HepG2 (cell line): Measurements from ENCODE around the gene RTEL1. TPM values are rescaled to one million over a fixed set of nuclear protein-coding genes. Genes with fewer than 3 reads are reported as not detected.
A peak's percentile ranks its signal among the peaks of the same experiment; 100 is the strongest.

Source experiments
- FOXA1 ChIP-seq, 2 experiments: fragments of 450-650 bp in 1 of 2; sonication (generic) in 1 of 2; formaldehyde crosslinking in 1 of 2; IDR thresholded peaks; 2 replicates each; pipeline versions ENCODE4 v1.4.0 to v1.6.1; 2016 to 2020; ENCODE audit warnings: missing genetic modification reagents in 1 of 2
- FOXJ3 ChIP-seq: sonication (generic); formaldehyde crosslinking; IDR thresholded peaks from 2 replicates; pipeline ENCODE4 v1.4.0; 2020; ENCODE audit warnings: missing genetic modification reagents, mild to moderate bottlenecking, borderline replicate concordance
- GPN1 ChIP-seq: sonication (generic); formaldehyde crosslinking; IDR thresholded peaks from 2 replicates; pipeline ENCODE4 v1.5.1; 2020; ENCODE audit warnings: missing genetic modification reagents, borderline replicate concordance
- HDAC6 ChIP-seq: fragments of 200-600 bp; sonication (generic); IDR thresholded peaks from 2 replicates; pipeline ENCODE4 v1.7.0; 2017; ENCODE audit warnings: mild to moderate bottlenecking, antibody characterized with exemption, low read length, low read depth
- HOMEZ ChIP-seq: IDR thresholded peaks from 2 replicates; pipeline ENCODE4 v1.6.1; 2016; ENCODE audit warnings: low read depth
- HOXA5 ChIP-seq: sonication (generic); formaldehyde crosslinking; IDR thresholded peaks from 2 replicates; pipeline ENCODE4 v1.4.0; 2020; ENCODE audit warnings: missing genetic modification reagents
- KLF12 ChIP-seq: sonication (generic); formaldehyde crosslinking; IDR thresholded peaks from 2 replicates; pipeline ENCODE4 v1.4.0; 2020; ENCODE audit warnings: missing genetic modification reagents, borderline replicate concordance
- MEIS2 ChIP-seq: sonication (generic); formaldehyde crosslinking; IDR thresholded peaks from 2 replicates; pipeline ENCODE4 v1.9.0; 2021; ENCODE audit warnings: mild to moderate bottlenecking, missing genetic modification reagents
- NPAS2 ChIP-seq: sonication (generic); formaldehyde crosslinking; IDR thresholded peaks from 2 replicates; pipeline ENCODE4 v1.8.0; 2022; ENCODE audit warnings: mild to moderate bottlenecking, missing genetic modification reagents, borderline replicate concordance
- NR2F1 ChIP-seq, 2 experiments: fragments of 450-650 bp in 1 of 2; formaldehyde crosslinking in 1 of 2; IDR thresholded peaks; 2 replicates each; pipeline versions ENCODE4 v1.5.0 to v1.6.1; 2016 to 2020; ENCODE audit warnings: mild to moderate bottlenecking in 1 of 2, missing compliant biosample characterization in 1 of 2, missing genetic modification reagents in 1 of 2, moderate library complexity in 1 of 2
- PITX1 ChIP-seq: sonication (generic); formaldehyde crosslinking; IDR thresholded peaks from 2 replicates; pipeline ENCODE4 v1.5.1; 2020; ENCODE audit warnings: mild to moderate bottlenecking, missing genetic modification reagents
- POLR2G ChIP-seq: fragments of 200-400 bp; formaldehyde crosslinking; IDR thresholded peaks from 2 replicates; pipeline ENCODE4 v1.6.1; 2018; ENCODE audit warnings: mild to moderate bottlenecking, low read depth, low read length, moderate library complexity
- RXRA ChIP-seq: sonication (generic); formaldehyde crosslinking; IDR thresholded peaks from 2 replicates; pipeline ENCODE4 v1.5.1; 2020; ENCODE audit warnings: missing genetic modification reagents
- SIX1 ChIP-seq: sonication (generic); formaldehyde crosslinking; IDR thresholded peaks from 2 replicates; pipeline ENCODE4 v1.4.0; 2020; ENCODE audit warnings: missing genetic modification reagents, borderline replicate concordance
- SKI ChIP-seq: fragments of 450-650 bp; IDR thresholded peaks from one replicate; pipeline ENCODE4 v1.6.1; 2018; ENCODE audit warnings: mild to moderate bottlenecking; ENCODE audit not compliant: partially characterized antibody
- TAF1 ChIP-seq: sonication (generic); formaldehyde crosslinking; IDR thresholded peaks from 2 replicates; pipeline ENCODE4 v1.4.0; 2020; ENCODE audit warnings: missing genetic modification reagents
- TBP ChIP-seq: sonication (generic); formaldehyde crosslinking; IDR thresholded peaks from 2 replicates; pipeline ENCODE4 v1.5.0; 2020; ENCODE audit warnings: missing genetic modification reagents
- ZBTB37 ChIP-seq: sonication (generic); formaldehyde crosslinking; IDR thresholded peaks from 2 replicates; pipeline ENCODE4 v1.4.0; 2020; ENCODE audit warnings: mild to moderate bottlenecking, missing genetic modification reagents
- ZBTB7A ChIP-seq: sonication (generic); formaldehyde crosslinking; IDR thresholded peaks from 2 replicates; pipeline ENCODE4 v1.8.0; 2022; ENCODE audit warnings: mild to moderate bottlenecking, missing genetic modification reagents
- ZNF251 ChIP-seq: sonication (generic); formaldehyde crosslinking; IDR thresholded peaks from 2 replicates; pipeline ENCODE4 v1.9.0; 2021; ENCODE audit warnings: mild to moderate bottlenecking, missing genetic modification reagents
- ZNF33B ChIP-seq: sonication (generic); formaldehyde crosslinking; IDR thresholded peaks from 2 replicates; pipeline ENCODE4 v1.5.1; 2020; ENCODE audit warnings: mild to moderate bottlenecking, missing genetic modification reagents
- ZNF670 ChIP-seq: sonication (generic); formaldehyde crosslinking; IDR thresholded peaks from 2 replicates; pipeline ENCODE4 v1.8.0; 2022; ENCODE audit warnings: mild to moderate bottlenecking, missing genetic modification reagents, borderline replicate concordance
- ZNF691 ChIP-seq: sonication (generic); formaldehyde crosslinking; IDR thresholded peaks from 2 replicates; pipeline ENCODE4 v1.4.0; 2020; ENCODE audit warnings: missing genetic modification reagents, low read depth, mild to moderate bottlenecking, borderline replicate concordance
- polyA plus RNA-seq, 8 experiments: library from polyadenylated mRNA; depleted of rRNA in 3 of 8; stranded (reverse) in 7 of 8; unstranded in 1 of 8; fragments of >200 nt; fragmentation: Illumina TruSeq in 4 of 8; extraction: Trizol in 4 of 8; gene quantifications; 2 replicates each; pipeline versions ENCODE4 v1.2.1 to v1.2.3, GENCODE V29; 2011 to 2016; ENCODE audit warnings: low read depth in 4 of 8, missing spikeins in 1 of 8, mixed read lengths in 1 of 8; ENCODE audit not compliant: insufficient read depth in 1 of 8
- total RNA-seq, 5 experiments: library from RNA; depleted of rRNA; stranded (reverse); fragments of >200 nt; fragmentation: Illumina TruSeq; extraction: Trizol; gene quantifications; 2 replicates each; pipeline ENCODE4 v1.2.3, GENCODE V29; 2016; ENCODE audit warnings: low read depth in 1 of 5

Gene RTEL1
- total and polyA plus RNA-seq, 2 of the 13 experiments (the other 11 are each of a cell fraction or from before 2014, with no cell fraction given): 21.8 to 36.4 TPM

- TF ChIP-seq ZNF33B (CRISPR knock-in tag): no peak; the same call in 1 of the 2 replicates
- TF ChIP-seq ZNF691: 0 out of 2 replicates have a peak, but pooled peaks have one; percentile 60
- TF ChIP-seq FOXA1 (IDR thresholded peaks at IDR 0.05): no peak
- no peak for TF ChIP-seq FOXA1 (CRISPR knock-in tag; IDR thresholded peaks at IDR 0.05)
- TF ChIP-seq TBP (CRISPR knock-in tag): no peak
- TF ChIP-seq KLF12 (CRISPR knock-in tag): no peak
- TF ChIP-seq FOXJ3 (CRISPR knock-in tag): no peak
- TF ChIP-seq NR2F1 (CRISPR knock-in tag; IDR thresholded peaks at IDR 0.05): no peak
- 0 out of 2 replicates have a peak, but pooled peaks have one; percentile 35 for TF ChIP-seq RXRA (CRISPR knock-in tag)
- TF ChIP-seq POLR2G: no peak
- no peak for TF ChIP-seq HOXA5 (CRISPR knock-in tag)
- no peak for TF ChIP-seq HOMEZ
- no peak for TF ChIP-seq GPN1 (CRISPR knock-in tag)
- no peak for TF ChIP-seq MEIS2 (CRISPR knock-in tag)
- TF ChIP-seq SIX1: no peak
- TF ChIP-seq ZNF251: peak; percentile 17; the same call in 1 of the 2 replicates
- no peak for TF ChIP-seq PITX1 (CRISPR knock-in tag)
- TF ChIP-seq SKI: no peak
- no peak for TF ChIP-seq ZBTB37 (CRISPR knock-in tag)
- TF ChIP-seq HDAC6: no peak
- no peak for TF ChIP-seq TAF1 (CRISPR knock-in tag)
- TF ChIP-seq NPAS2 (CRISPR knock-in tag): no peak
- 0 out of 2 replicates have a peak, but pooled peaks have one; percentile 27 for TF ChIP-seq ZBTB7A (CRISPR knock-in tag)
- no peak for TF ChIP-seq ZNF670
These were observed 714 bp upstream of the RTEL1 start (continued) for GRCh38 chr20:63657260-63657936.
